Prostate gland (tissue), 2 donors: Measurements from ENCODE around the gene CDH8.

ENCODE experiments used
- CTCF ChIP-seq, 4 experiments: fragments of 200-600 bp in 2 of 4; fragments of 450-650 bp in 2 of 4; sonication (generic) in 2 of 4; IDR thresholded peaks; 1 replicate in 3 of 4; 2 replicates in 1 of 4; pipeline ENCODE4 v1.5.1; 2016 to 2019; ENCODE audit warnings: antibody characterized with exemption in 4 of 4, mild to moderate bottlenecking in 2 of 4, moderate library complexity in 2 of 4
- POLR2A ChIP-seq: fragments of 450-650 bp; IDR thresholded peaks from one replicate; pipeline ENCODE4 v1.6.1; 2016; ENCODE audit warnings: antibody characterized with exemption, mild to moderate bottlenecking
- POLR2AphosphoS5 ChIP-seq: sonication (generic); formaldehyde crosslinking; IDR thresholded peaks from one replicate; pipeline ENCODE4 v1.6.1; 2017; ENCODE audit warnings: antibody characterized with exemption

- no peak for TF ChIP-seq CTCF (IDR thresholded peaks at IDR 0.05)
- no peak for TF ChIP-seq POLR2A
- TF ChIP-seq POLR2AphosphoS5, result no peak
These were observed 376.3 kb downstream of the CDH8 start for GRCh38 chr16:61659936-61660335.
